GM18502 (cell line): ENCODE data around the gene DDX10.

Experiments used
- ATAC-seq: cut with Tn5 transposase; IDR thresholded peaks from one replicate; pipeline ENCODE4 v1.9.1; 2021; ENCODE audit warnings: mild to moderate bottlenecking; ENCODE audit not compliant: unreplicated experiment, poor library complexity

The DDX10 gene

GRCh38 chr11:108891909-108892511 lies 227.1 kb downstream of the DDX10 start:
- no peak for ATAC-seq

GRCh38 chr11:108895579-108896480 lies 231.0 kb downstream of the DDX10 start:
- ATAC-seq = peak; percentile 88

- ATAC-seq = no peak
Observed at GRCh38 chr11:108897071-108897481, 232.2 kb downstream of the DDX10 start.

DNA sequence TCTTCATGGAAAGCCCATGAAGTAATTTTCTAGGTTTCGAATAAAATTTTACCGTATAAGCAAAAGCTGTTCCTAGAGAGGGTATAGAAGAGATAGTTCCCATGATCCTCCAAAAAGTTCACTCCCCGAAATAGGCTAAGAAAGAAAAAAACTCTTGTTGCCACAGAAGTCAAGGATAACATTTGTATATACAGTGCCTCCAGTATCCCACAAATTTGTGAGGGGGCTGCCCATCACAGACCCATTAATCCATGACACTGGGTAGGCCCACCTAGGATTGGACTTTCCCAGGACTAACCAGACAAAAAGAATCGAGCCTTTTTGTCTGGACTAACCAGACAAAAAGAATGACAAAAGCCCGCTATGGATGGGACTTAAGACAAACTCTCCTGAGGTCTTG lies 233.0 kb downstream of the DDX10 start:
- ATAC-seq = no peak

DNA sequence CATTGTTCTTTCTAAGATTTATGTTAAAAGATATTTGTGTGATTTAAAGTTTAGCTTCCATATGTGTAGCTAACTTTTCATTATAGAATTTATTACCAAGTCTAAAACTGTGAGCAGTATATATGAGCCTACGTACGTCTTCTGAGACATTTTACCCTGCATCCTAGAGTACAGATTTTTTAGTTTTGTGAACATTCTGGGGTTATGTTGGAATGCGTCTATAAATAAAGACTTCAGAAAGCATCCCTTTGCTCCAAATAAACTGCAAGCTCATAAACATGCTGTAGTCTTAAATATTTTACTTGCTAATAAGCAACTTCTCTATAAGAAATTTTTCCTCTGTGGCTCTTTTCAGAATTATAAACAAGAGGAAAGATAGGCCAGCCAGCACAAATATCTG lies 236.5 kb downstream of the DDX10 start:
- no peak for ATAC-seq

DNA sequence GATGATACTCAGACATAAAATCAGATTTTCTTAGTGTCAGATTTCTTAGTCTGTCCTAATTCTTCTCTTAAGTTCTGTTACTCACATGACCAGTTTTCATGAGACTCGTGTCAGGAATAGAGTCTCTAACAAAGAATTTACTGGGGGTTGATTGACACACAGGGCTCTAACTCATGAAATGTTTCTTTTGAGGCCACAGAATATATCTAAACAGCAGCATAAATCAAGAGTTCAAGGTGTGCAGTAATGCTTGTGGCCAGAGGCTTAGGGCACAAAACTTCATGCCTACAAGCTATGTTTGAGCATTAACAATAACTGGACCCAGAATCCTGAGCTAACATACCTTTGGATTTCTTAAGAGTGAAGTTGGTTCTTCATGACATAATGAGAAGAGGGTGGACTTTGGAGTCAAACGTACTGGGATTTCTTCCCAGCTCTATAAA lies 237.2 kb downstream of the DDX10 start:
- no peak for ATAC-seq

DNA sequence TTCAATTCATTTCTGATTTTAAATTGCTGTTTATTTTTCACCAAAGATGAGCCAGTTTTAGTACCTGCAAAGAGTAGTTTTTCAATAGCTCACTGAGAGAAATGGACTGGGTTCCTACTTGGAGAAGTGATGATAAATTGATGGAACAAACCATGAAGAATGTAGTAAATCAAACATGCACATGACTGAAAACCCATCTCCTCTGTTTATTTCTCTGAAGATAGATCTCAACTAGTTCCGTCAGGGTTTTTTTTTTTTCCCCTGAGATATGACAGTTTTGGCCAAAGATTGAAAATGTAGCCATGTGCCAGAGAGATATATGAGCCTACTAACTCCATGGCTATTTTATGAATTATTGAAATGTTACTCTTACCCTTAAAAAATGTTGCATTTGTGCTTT lies 239.6 kb downstream of the DDX10 start:
- ATAC-seq = no peak

GRCh38 chr11:108906329-108906728 lies 241.5 kb downstream of the DDX10 start:
- ATAC-seq = no peak

DNA sequence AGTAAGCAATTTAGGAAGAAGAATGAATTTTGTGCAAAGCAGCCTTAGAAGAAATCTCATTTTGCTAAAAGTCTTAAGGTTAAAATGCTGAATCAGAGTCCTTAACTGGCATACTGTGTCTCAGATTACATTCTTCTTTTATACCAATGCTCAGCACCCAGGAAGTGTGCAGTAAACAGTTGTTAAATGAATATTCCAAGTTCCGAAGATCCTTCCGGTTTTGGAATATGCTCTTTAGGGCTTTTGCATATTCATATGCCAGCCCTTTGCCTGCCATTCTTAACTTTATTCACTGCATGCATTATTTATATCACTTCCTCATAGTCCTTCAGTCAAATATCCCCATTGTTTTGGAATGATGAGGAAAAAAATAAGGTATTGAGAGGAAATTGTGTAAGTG lies 242.0 kb downstream of the DDX10 start:
- no peak for ATAC-seq

GRCh38 chr11:108909041-108909440 lies 244.2 kb downstream of the DDX10 start:
- ATAC-seq = no peak

DNA sequence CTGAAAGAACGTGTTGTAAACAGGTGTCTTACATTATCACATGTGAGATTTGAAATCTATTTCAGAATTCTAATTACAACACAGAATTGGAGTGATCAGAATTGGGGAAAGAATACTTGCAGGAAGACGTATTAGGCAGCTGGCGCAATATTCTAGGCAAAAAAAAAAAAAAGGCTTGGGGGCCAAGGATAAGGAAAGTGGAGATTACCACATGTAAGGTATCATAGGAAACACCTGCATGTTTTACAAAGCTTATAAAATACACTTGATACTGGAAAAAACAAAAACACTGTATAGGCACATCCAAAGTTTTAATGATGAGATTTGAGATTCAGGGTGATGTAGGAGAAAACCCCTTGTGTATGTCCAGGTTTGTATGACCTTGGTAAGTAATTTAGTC lies 245.1 kb downstream of the DDX10 start:
- no peak for ATAC-seq

DNA sequence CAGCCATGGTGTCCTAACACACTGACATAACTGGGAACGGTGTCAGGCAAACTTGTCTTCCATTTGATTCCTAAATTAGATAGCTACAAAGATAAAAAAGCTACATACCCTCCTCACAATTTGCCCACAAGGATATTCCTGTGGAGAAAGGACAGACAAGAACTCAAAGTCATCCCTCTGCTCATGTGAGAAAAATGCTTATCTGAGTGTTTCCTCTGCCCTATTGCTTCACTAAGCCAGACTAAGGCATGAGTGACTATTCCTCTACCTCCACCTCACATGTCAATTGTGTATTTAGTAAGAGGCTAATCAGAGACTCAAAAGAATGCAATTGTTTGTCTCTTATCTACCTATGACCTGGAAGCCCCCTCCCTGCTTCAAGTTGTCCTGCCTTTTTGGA lies 247.7 kb downstream of the DDX10 start:
- no peak for ATAC-seq

- no peak for ATAC-seq
Observed at GRCh38 chr11:108913204-108913603, 248.3 kb downstream of the DDX10 start.

DNA sequence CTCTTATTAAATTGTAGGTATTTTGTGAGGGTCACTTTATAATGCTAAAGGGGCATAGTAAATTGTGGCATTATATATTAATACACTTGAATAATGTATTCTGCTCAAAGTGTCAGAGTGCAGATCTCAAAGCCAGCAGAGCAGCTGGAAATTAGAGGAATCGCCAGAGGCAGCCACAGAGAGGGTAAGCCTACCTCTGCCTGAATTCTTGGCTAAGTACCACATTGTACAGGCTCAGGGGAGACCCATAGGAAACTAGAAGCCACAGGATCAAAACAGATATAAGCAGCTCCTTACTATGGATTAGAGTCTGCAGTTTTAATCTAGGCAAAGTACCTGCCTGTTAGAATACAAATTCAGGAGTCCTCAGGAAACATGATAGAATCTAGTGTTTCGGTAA lies 249.3 kb downstream of the DDX10 start:
- ATAC-seq = no peak

- no peak for ATAC-seq
Observed at GRCh38 chr11:108914981-108915380, 250.1 kb downstream of the DDX10 start.

GRCh38 chr11:108915666-108916065 lies 250.8 kb downstream of the DDX10 start:
- ATAC-seq = no peak

DNA sequence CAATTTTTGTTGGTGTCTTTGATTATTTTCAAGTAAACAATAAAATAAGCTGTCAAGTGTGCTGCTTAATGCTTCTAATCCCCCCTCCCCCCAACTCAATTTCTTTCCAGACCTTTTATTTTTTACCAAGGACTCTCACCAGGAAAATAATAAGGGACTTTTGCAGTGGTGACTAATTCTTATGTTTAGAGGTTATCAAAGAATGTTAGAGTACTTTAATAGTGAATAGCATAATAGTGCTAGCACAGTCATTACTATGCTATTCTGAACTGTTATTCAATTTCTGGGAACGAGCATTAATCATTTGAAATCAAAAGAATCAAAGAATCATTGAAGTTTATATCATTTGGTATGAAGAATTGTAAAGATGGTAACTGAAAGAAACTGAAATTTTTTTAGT lies 251.4 kb downstream of the DDX10 start:
- no peak for ATAC-seq

DNA sequence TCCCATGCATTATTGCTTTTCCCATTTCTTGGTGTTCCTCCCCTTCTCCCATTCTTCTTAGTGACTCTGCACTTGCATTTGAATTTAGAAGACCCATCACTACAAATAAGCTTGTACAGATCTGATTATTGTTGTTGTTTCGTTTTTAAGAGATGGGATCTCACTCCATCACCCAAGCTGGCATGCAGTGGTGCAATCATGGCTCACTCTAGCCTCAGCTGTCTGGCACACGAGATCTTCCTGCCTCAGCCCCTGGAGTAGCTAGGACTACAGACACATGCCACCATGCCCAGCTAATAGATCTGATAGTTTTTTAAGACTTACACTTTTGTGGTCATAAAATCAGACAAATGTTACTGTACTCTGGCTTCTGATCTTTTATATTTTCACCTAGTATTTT lies 252.1 kb downstream of the DDX10 start:
- no peak for ATAC-seq

GRCh38 chr11:108921211-108921610 lies 256.3 kb downstream of the DDX10 start:
- ATAC-seq = no peak

DNA sequence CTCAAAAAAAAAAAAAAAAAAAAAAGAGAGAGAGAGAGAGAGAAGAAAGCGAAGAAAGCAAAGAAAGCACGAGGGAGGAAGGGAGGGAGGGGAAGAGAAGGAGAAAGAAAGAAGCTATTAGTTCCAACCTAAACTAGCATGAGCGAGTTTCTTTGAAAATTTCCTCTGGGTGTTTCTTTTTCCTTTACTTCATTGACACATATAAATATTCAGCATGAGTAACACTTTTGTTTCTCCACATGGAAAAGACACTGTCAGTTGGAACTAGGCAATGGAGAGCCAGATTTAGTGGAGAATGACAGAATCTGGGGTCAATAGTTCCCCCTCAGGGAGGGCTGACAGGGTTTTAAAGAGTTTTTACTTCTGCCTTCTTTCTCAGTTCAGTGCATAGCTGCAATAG lies 257.4 kb downstream of the DDX10 start:
- ATAC-seq = no peak

DNA sequence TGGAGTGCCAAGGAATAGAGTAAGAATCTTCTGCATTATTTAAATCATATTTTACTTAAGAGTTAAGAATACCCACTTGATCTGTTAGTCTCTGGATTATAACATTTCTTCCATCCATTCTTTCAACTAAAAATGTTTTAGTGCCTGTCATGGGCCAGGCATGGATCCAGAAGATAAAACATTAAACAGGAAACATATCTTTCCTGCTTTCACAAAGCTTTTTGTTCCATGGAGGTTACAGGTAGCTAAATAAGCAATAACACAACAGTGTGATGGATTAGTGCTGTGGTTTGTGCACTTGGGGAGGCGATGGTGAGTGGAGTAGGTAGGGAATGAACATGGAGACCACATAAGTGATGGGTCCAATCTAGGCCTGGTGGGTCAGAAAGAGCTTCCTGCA lies 258.5 kb downstream of the DDX10 start:
- no peak for ATAC-seq
